HEK293 (cell line): ENCODE results near the gene IQCE.

Experiments
- CTCF ChIA-PET: fragments of 350-600 bp; formaldehyde crosslinking; extraction: SDS; loops from one replicate; lab custom pipeline; 2021; ENCODE audit warnings: antibody characterized with exemption; lab: Yijun Ruan, JAX
- POLR2A ChIA-PET: fragments of 300-600 bp; formaldehyde crosslinking; extraction: SDS; loops from one replicate; lab custom pipeline; 2020; ENCODE audit warnings: antibody characterized with exemption, inconsistent platforms; lab: Yijun Ruan, JAX
- H3K27ac ChIP-seq: fragments of 200-500 bp; sonication (Bioruptor generic); 2 replicates; pipeline ENCODE4 v1.5.1; 2014; ENCODE audit warnings: low read depth, low read length, control low read depth, inconsistent platforms; ENCODE audit errors: extremely low read depth
- H3K36me3 ChIP-seq, 2 experiments: fragments of 200-500 bp in 1 of 2; sonication (Bioruptor generic) in 1 of 2; 1 replicate in 1 of 2; 2 replicates in 1 of 2; pipeline ENCODE4 v1.5.1; 2014 to 2017; ENCODE audit warnings: inconsistent platforms in 2 of 2, low read length in 2 of 2; ENCODE audit not compliant: control insufficient read depth in 2 of 2, insufficient read depth in 1 of 2
- H3K4me1 ChIP-seq: fragments of 200-500 bp; sonication (Bioruptor generic); 2 replicates; pipeline ENCODE4 v1.5.1; 2014; ENCODE audit warnings: mild to moderate bottlenecking, low read length, inconsistent platforms; ENCODE audit not compliant: control insufficient read depth, insufficient read depth
- H3K4me3 ChIP-seq: 2 replicates; pipeline ENCODE4 v1.5.1; 2011; ENCODE audit warnings: low read depth, mild to moderate bottlenecking, control low read depth, low read length, moderate library complexity
- H3K9me3 ChIP-seq: fragments of 200-500 bp; sonication (Bioruptor generic); 2 replicates; pipeline ENCODE4 v1.5.1; 2014; ENCODE audit warnings: low read depth, low read length, inconsistent platforms; ENCODE audit not compliant: control insufficient read depth, insufficient read depth
- HIC1 ChIP-seq: fragments of 450-650 bp; formaldehyde crosslinking; IDR thresholded peaks from 2 replicates; pipeline ENCODE4 v1.5.1; 2016; ENCODE audit warnings: missing biosample characterization, missing genetic modification characterization
- KLF16 ChIP-seq: fragments of 450-650 bp; formaldehyde crosslinking; IDR thresholded peaks from 2 replicates; pipeline ENCODE4 v1.5.1; 2017; ENCODE audit warnings: missing biosample characterization, missing genetic modification characterization
- SP2 ChIP-seq: fragments of 450-650 bp; formaldehyde crosslinking; IDR thresholded peaks from 2 replicates; pipeline ENCODE4 v1.5.1; 2016; ENCODE audit warnings: missing biosample characterization, missing genetic modification characterization
- ZFP69B ChIP-seq: fragments of 450-650 bp; formaldehyde crosslinking; IDR thresholded peaks from 2 replicates; pipeline ENCODE4 v1.5.1; 2016; ENCODE audit warnings: missing biosample characterization, missing genetic modification characterization
- ZNF16 ChIP-seq: fragments of 450-650 bp; formaldehyde crosslinking; IDR thresholded peaks from 2 replicates; pipeline ENCODE4 v1.5.1; 2016; ENCODE audit warnings: low read depth, missing biosample characterization, missing genetic modification characterization
- ZNF280D ChIP-seq: fragments of 450-650 bp; formaldehyde crosslinking; IDR thresholded peaks from 2 replicates; pipeline ENCODE4 v1.5.1; 2016; ENCODE audit warnings: missing biosample characterization, missing genetic modification characterization
- TF ChIP-seq, protein P1 (sequence below): fragments of 450-650 bp; formaldehyde crosslinking; IDR thresholded peaks from 2 replicates; pipeline ENCODE4 v1.5.1; 2016; ENCODE audit warnings: missing biosample characterization, missing genetic modification characterization
- TF ChIP-seq, protein P2 (sequence below): fragments of 450-650 bp; formaldehyde crosslinking; IDR thresholded peaks from 2 replicates; pipeline ENCODE4 v1.5.1; 2016; ENCODE audit warnings: missing biosample characterization, missing genetic modification characterization
- TF ChIP-seq, protein P3 (sequence below): fragments of 450-650 bp; formaldehyde crosslinking; IDR thresholded peaks from 2 replicates; pipeline ENCODE4 v1.5.1; 2017; ENCODE audit warnings: missing biosample characterization, missing genetic modification characterization
- TF ChIP-seq, protein P4 (sequence below): IDR thresholded peaks from 2 replicates; pipeline ENCODE4 v1.6.1; 2011; ENCODE audit warnings: mild to moderate bottlenecking, low read depth, low read length, borderline replicate concordance

IQCE gene

GRCh38 chr7:2595258-2595860 is 36.6 kb downstream of the IQCE start (continued):
- TF ChIP-seq, protein P1, sequence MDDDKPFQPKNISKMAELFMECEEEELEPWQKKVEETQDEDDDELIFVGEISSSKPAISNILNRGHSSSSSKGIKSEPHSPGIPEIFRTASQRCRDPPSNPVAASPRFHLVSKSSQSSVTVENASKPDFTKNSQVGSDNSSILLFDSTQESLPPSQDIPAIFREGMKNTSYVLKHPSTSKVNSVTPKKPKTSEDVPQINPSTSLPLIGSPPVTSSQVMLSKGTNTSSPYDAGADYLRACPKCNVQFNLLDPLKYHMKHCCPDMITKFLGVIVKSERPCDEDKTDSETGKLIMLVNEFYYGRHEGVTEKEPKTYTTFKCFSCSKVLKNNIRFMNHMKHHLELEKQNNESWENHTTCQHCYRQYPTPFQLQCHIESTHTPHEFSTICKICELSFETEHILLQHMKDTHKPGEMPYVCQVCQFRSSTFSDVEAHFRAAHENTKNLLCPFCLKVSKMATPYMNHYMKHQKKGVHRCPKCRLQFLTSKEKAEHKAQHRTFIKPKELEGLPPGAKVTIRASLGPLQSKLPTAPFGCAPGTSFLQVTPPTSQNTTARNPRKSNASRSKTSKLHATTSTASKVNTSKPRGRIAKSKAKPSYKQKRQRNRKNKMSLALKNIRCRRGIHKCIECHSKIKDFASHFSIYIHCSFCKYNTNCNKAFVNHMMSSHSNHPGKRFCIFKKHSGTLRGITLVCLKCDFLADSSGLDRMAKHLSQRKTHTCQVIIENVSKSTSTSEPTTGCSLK (tag by site-specific recombination) = no peak
- no peak for TF ChIP-seq ZNF16 (tag by site-specific recombination)

DNA sequence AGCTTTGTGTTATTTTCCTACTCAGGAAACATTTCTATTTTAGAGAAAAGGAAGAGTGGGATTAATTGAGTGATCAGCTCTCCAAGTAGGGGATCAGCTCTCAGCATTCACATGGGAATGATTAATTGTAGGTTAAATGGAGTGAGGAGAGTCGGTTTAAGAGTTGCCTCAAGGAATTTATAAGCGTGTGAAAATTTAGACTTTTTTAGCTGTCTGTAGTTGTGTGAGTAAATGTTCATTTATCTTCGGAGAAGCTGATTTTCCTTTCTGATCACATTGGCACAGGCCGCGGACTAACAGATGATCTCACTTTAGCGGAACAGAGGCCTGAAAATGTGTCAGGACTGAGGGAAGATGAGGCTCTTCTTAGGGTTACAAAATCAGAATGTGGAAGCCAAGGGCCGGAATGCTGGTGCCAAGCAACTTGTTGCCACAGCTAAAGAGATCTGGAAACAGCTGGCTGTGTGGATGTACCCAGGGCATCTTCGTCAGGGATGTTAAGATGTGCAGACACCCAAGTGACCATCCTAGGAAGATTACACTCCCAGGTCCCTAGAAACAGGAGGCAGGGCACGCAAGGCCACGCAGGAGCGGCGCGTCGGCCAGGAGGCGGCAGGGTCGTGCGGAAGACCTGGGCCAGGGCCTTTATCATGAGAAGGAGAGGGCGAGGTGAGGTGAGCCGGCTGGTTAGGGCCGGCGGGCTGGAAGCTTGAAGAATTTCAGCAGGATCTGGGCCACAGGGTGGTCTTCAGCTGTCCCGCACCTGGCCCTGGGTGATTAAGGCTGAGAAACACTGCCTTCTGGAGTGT is 37.9 kb downstream of the IQCE start:
- ChIA-PET POLR2A (interaction anchor here (0.6 kb wide), 1 partner anchor 12 kb away, joined by 3 read pairs; no protein-coding TSS in a partner anchor), CTCF (interaction anchor here (0.7 kb wide), 1 partner anchor 28 kb away, joined by 4 read pairs; no protein-coding TSS in a partner anchor)
- Histone ChIP-seq H3K4me3 (no peak overlapping the region), H3K36me3 (peaks cover 0 to 63% of the 10 kb centered on the region in 2 experiments; a peak in 2 of 3 replicates)
- TF ChIP-seq SP2 (tag by site-specific recombination) (no peak), HIC1 (tag by site-specific recombination) (no peak), ZNF16 (tag by site-specific recombination) (no peak), KLF16 (tag by site-specific recombination) (no peak), ZFP69B (tag by site-specific recombination) (no peak)
- TF ChIP-seq, protein P2, sequence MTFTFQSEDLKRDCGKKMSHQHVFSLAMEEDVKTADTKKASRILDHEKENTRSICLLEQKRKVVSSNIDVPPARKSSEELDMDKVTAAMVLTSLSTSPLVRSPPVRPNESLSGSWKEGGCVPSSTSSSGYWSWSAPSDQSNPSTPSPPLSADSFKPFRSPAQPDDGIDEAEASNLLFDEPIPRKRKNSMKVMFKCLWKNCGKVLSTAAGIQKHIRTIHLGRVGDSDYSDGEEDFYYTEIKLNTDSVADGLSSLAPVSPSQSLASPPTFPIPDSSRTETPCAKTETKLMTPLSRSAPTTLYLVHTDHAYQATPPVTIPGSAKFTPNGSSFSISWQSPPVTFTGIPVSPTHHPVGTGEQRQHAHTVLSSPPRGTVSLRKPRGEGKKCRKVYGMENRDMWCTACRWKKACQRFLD (tag by site-specific recombination) = no peak
- TF ChIP-seq, all 188 proteins: peak for 0
- Histone ChIP-seq H3K27ac (no peak overlapping the region), H3K9me3 (no peaks in the 10 kb centered on the region), H3K4me1 (no peaks in the 10 kb centered on the region)

- ChIA-PET CTCF (no interaction called here), POLR2A (no interaction called here)
- Histone ChIP-seq H3K27ac (no peak overlapping the region), H3K4me1 (no peaks in the 10 kb centered on the region), H3K4me3 (no peak overlapping the region), H3K9me3 (no peaks in the 10 kb centered on the region), H3K36me3 (peaks cover 0 to 62% of the 10 kb centered on the region in 2 experiments; a peak in 2 of 3 replicates)
- TF ChIP-seq, protein P3, sequence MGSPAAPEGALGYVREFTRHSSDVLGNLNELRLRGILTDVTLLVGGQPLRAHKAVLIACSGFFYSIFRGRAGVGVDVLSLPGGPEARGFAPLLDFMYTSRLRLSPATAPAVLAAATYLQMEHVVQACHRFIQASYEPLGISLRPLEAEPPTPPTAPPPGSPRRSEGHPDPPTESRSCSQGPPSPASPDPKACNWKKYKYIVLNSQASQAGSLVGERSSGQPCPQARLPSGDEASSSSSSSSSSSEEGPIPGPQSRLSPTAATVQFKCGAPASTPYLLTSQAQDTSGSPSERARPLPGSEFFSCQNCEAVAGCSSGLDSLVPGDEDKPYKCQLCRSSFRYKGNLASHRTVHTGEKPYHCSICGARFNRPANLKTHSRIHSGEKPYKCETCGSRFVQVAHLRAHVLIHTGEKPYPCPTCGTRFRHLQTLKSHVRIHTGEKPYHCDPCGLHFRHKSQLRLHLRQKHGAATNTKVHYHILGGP (tag by site-specific recombination) = no peak
- TF ChIP-seq, protein P4, sequence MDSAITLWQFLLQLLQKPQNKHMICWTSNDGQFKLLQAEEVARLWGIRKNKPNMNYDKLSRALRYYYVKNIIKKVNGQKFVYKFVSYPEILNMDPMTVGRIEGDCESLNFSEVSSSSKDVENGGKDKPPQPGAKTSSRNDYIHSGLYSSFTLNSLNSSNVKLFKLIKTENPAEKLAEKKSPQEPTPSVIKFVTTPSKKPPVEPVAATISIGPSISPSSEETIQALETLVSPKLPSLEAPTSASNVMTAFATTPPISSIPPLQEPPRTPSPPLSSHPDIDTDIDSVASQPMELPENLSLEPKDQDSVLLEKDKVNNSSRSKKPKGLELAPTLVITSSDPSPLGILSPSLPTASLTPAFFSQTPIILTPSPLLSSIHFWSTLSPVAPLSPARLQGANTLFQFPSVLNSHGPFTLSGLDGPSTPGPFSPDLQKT = no peak
- TF ChIP-seq ZNF280D (tag by site-specific recombination) = no peak
These were observed 38.5 kb downstream of the IQCE start for GRCh38 chr7:2597273-2597640.
